MCF 10A (cell line): ENCODE results near the gene GGPS1. TPM values are rescaled to one million over a fixed set of nuclear protein-coding genes. Genes with fewer than 3 reads are reported as not detected.
A peak's percentile ranks its signal among the peaks of the same experiment; 100 is the strongest.

Source experiments
- BruUV-seq: library from RNA; stranded (reverse); fragments of 400-500 nt; replicated peaks from 2 replicates; lab custom pipeline; 2021; lab: Mats Ljungman, UMichigan
- CTCF ChIA-PET: fragments of 300-600 bp; sonication (Branson Sonifier 250); formaldehyde crosslinking; extraction: SDS; loops from one replicate; lab custom pipeline; 2021; ENCODE audit warnings: antibody characterized with exemption, inconsistent platforms; lab: Yijun Ruan, JAX
- POLR2A ChIA-PET: fragments of 300-600, 350-650 bp; sonication (Branson Sonifier 250); formaldehyde crosslinking; extraction: SDS; loops from one replicate; lab custom pipeline; 2020; ENCODE audit warnings: antibody characterized with exemption, inconsistent platforms; lab: Yijun Ruan, JAX
- DNase-seq: peaks from one replicate; pipeline ENCODE4 v3.0.0-alpha.2; 2018; ENCODE audit not compliant: unreplicated experiment
- H3K27ac Mint-ChIP-seq: one replicate; pipeline ENCODE4 v1.8.0; 2022; ENCODE audit warnings: mild to moderate bottlenecking, low read depth, mixed read lengths; ENCODE audit not compliant: unreplicated experiment
- H3K27me3 Mint-ChIP-seq: one replicate; pipeline ENCODE4 v1.8.0; 2022; ENCODE audit warnings: mixed read lengths; ENCODE audit not compliant: insufficient read depth, unreplicated experiment
- H3K36me3 Mint-ChIP-seq: one replicate; pipeline ENCODE4 v1.8.0; 2022; ENCODE audit warnings: mild to moderate bottlenecking, moderate library complexity, mixed read lengths; ENCODE audit not compliant: insufficient read depth, unreplicated experiment
- H3K4me1 Mint-ChIP-seq: one replicate; pipeline ENCODE4 v1.8.0; 2022; ENCODE audit warnings: mixed read lengths; ENCODE audit not compliant: insufficient read depth, unreplicated experiment
- H3K4me3 Mint-ChIP-seq: one replicate; pipeline ENCODE4 v1.8.0; 2022; ENCODE audit warnings: mild to moderate bottlenecking, moderate library complexity, mixed read lengths; ENCODE audit not compliant: unreplicated experiment
- H3K9me3 Mint-ChIP-seq: one replicate; pipeline ENCODE4 v1.8.0; 2022; ENCODE audit warnings: mixed read lengths; ENCODE audit not compliant: unreplicated experiment
- intact Hi-C: fragments of 100-400 bp; cut with micrococcal nuclease; formaldehyde crosslinking; loops from 2 replicates; pipeline ENCODE4 v1.14.1; 2022
- total RNA-seq: library from RNA; stranded (reverse); gene quantifications from 2 replicates; pipeline ENCODE4 v1.2.3, GENCODE V29; 2022
- TF ChIP-seq, protein P1 (sequence below): fragments of 200-600 bp; IDR thresholded peaks from one replicate; pipeline ENCODE4 v1.8.0; 2022; ENCODE audit warnings: antibody characterized with exemption, mild to moderate bottlenecking; ENCODE audit not compliant: unreplicated experiment

The GGPS1 gene
- total RNA-seq, 1 experiment from 2014 or later = 74.8 TPM

DNA sequence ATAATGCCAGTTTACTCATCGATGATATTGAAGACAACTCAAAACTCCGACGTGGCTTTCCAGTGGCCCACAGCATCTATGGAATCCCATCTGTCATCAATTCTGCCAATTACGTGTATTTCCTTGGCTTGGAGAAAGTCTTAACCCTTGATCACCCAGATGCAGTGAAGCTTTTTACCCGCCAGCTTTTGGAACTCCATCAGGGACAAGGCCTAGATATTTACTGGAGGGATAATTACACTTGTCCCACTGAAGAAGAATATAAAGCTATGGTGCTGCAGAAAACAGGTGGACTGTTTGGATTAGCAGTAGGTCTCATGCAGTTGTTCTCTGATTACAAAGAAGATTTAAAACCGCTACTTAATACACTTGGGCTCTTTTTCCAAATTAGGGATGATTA, 13.7 kb downstream of the GGPS1 start:
- BruUV-seq = TSS peak; percentile 46
- ChIA-PET CTCF (interaction anchor here (0.6 to 1.8 kb wide), 9 partner anchors 13 to 75 kb away, joined by 3 to 9 read pairs (median 4); partner anchors contain the start of gene GGPS1), POLR2A (interaction anchor here (1.0 to 7.2 kb wide), 6 partner anchors 12 to 75 kb away, joined by 3 to 72 read pairs (median 4); partner anchors contain the start of genes ARID4B, GGPS1 and TBCE)
- intact Hi-C loops = no loop called here
- H3K27ac Mint-ChIP-seq = no peak overlapping the region
- no peak overlapping the region for H3K4me3 Mint-ChIP-seq
- no peaks in the 10 kb centered on the region for H3K27me3 Mint-ChIP-seq
- no peaks in the 10 kb centered on the region for H3K9me3 Mint-ChIP-seq
- no peaks in the 10 kb centered on the region for H3K4me1 Mint-ChIP-seq
- H3K36me3 Mint-ChIP-seq = peaks cover 64% of the 10 kb centered on the region
- TF ChIP-seq, protein P1, sequence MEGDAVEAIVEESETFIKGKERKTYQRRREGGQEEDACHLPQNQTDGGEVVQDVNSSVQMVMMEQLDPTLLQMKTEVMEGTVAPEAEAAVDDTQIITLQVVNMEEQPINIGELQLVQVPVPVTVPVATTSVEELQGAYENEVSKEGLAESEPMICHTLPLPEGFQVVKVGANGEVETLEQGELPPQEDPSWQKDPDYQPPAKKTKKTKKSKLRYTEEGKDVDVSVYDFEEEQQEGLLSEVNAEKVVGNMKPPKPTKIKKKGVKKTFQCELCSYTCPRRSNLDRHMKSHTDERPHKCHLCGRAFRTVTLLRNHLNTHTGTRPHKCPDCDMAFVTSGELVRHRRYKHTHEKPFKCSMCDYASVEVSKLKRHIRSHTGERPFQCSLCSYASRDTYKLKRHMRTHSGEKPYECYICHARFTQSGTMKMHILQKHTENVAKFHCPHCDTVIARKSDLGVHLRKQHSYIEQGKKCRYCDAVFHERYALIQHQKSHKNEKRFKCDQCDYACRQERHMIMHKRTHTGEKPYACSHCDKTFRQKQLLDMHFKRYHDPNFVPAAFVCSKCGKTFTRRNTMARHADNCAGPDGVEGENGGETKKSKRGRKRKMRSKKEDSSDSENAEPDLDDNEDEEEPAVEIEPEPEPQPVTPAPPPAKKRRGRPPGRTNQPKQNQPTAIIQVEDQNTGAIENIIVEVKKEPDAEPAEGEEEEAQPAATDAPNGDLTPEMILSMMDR = no peak
- DNase-seq = no peak

DNA sequence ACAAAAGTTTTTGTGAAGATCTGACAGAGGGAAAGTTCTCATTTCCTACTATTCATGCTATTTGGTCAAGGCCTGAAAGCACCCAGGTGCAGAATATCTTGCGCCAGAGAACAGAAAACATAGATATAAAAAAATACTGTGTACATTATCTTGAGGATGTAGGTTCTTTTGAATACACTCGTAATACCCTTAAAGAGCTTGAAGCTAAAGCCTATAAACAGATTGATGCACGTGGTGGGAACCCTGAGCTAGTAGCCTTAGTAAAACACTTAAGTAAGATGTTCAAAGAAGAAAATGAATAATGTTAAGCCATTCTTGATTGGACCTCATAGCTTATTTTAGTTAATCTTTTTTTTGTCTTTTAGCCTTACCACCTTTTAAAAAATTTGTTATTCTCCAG, 14.1 kb downstream of the GGPS1 start:
- Mint-ChIP-seq H3K4me1 (no peaks in the 10 kb centered on the region), H3K27me3 (no peaks in the 10 kb centered on the region), H3K36me3 (peaks cover 61% of the 10 kb centered on the region), H3K9me3 (no peaks in the 10 kb centered on the region), H3K4me3 (no peak overlapping the region), H3K27ac (no peak overlapping the region)
- ChIA-PET POLR2A (interaction anchor here (0.6 to 7.2 kb wide), 8 partner anchors 12 to 75 kb away, joined by 3 to 72 read pairs (median 4); partner anchors contain the start of genes ARID4B, GGPS1 and TBCE), CTCF (interaction anchor here (0.6 to 1.8 kb wide), 9 partner anchors 13 to 74 kb away, joined by 3 to 9 read pairs (median 4); partner anchors contain the start of gene GGPS1)
- intact Hi-C loops = no loop called here
- no TSS peak for BruUV-seq
- TF ChIP-seq, protein P1 = no peak
- no peak for DNase-seq

DNA sequence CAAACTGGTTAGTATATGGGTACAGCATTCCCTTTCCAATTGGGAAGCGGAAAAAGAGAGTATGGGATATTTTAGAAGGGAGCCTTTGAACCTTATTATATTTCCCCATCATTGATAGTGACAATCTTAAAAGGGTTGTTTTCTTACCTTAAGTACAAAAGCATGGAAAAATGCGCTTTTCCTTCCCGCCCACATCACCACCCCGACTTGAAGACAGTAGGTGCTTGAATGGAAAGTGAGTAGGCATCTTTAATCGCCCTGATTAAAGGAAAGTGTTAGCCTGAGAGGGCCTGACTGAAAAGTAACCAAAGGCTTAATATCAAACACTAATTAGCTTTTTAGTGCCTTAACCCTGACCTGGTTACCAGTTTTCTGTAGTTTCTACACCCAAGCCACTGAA, 15.4 kb downstream of the GGPS1 start:
- ChIA-PET CTCF (interaction anchor here (0.5 to 1.8 kb wide), 3 partner anchors 12 to 747 kb away, joined by 4 to 6 read pairs (median 4); partner anchors contain the start of gene GGPS1), POLR2A (interaction anchor here (7.2 kb wide), 1 partner anchor 14 kb away, joined by 72 read pairs; the partner anchor contains the start of genes ARID4B and GGPS1)
- Mint-ChIP-seq H3K4me3 (no peak overlapping the region), H3K36me3 (peaks cover 49% of the 10 kb centered on the region), H3K27me3 (no peaks in the 10 kb centered on the region), H3K9me3 (no peaks in the 10 kb centered on the region), H3K27ac (no peak overlapping the region), H3K4me1 (no peaks in the 10 kb centered on the region)
- no peak for DNase-seq
- BruUV-seq = no TSS peak
- intact Hi-C loops = no loop called here
- TF ChIP-seq, protein P1 = no peak

DNA sequence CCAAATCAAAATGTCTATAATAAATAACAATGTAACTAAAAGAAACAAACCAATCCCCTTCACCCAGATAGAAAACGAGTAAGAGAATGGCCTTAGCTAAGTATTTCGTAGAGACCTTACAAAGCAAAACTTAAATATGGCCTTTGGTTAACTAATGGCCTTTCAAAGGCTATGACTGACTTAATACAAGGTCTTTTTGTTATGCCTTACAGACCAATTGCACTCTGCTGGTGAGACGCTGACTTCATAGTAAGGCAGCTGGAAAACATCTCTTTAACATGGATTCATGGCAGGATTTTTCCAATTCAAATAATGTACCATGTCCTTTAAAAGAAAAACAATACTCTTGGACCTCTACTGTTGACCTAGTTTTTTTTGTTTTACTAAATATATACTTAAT, 23.1 kb downstream of the GGPS1 start:
- Mint-ChIP-seq H3K4me1 (no peaks in the 10 kb centered on the region), H3K9me3 (no peaks in the 10 kb centered on the region), H3K27me3 (no peaks in the 10 kb centered on the region), H3K4me3 (no peak overlapping the region), H3K36me3 (peaks cover 6% of the 10 kb centered on the region), H3K27ac (no peak overlapping the region)
- TF ChIP-seq, protein P1 = no peak
- no peak for DNase-seq
- intact Hi-C loops = no loop called here
- ChIA-PET POLR2A (interaction anchor here (1.3 to 1.9 kb wide), 3 partner anchors 14 to 21 kb away, joined by 4 to 6 read pairs (median 5); partner anchors contain the start of gene TBCE), CTCF (no interaction called here)
- no TSS peak for BruUV-seq
